Right forelimb (tissue), 1 donor: ENCODE results near the gene TXN2.
"Not testable (repeated sequence)": the region's sequence is repeated elsewhere in the genome, so short reads cannot be mapped to it uniquely, and the experiment has no call there.

Experiments
- DNase-seq: peaks from one replicate; pipeline ENCODE4 v3.0.0-alpha.2; 2018

The TXN2 gene

DNA sequence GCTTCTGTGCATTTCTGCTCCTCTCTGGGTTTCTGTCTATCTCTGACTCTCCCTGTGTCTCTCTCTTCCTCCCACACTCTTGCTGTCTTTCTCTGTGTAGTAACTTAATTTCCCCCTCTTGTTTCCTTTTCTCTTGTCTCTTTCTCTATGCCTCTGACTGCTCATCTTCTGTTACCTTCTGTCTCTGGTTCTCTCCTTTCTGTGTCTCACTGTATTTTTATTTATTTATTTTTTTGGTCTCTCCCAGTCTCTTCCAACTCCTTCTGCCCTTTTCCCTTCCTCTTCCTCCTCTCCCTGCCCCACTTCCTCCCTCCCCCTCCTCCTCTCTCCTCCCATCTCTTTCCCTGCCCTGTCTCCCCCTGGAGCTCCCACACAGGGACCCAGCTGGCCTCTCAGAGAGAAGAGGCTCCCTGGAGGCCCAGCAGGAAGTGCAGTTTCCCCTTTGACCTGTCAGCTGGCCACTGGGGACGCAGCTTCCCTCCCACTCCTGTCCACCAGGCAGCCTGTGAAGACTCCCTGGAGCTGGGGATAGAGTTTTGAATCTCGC, 55.4 kb downstream of the TXN2 start:
- DNase-seq = no peak

DNA sequence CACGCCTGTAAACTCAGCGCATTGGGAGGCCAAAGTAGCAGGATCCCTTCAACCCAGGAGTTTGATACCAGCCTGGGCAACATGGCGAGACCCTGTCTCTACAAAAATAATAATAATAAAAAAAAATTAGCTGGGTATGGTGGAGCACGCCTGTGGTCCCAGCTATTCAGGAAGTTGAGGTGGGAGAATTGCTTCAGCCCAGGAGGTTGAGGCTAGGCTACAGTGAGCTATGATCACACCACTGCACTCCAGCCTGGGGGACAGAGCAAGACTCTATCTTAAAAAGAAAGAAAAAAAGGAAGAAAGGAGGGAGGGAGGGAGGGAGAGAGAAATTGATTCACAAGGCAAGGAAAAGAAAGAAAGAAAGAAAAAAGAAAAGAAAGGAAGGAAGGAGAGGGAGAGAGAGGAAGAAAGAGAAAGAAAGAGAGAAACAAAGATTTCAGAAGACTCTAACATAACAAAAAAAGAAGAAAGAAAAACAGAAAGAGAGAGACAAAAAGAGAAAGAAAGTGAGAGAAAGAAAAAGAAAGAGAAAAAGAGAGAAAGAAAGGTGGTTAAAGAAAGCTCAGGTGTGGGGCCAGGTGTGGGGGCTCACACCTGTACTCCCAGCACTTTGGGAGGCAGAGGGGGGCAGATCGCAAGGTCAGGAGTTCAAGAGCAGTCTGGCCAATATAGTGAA, 56.4 kb downstream of the TXN2 start:
- DNase-seq = no peak

DNA sequence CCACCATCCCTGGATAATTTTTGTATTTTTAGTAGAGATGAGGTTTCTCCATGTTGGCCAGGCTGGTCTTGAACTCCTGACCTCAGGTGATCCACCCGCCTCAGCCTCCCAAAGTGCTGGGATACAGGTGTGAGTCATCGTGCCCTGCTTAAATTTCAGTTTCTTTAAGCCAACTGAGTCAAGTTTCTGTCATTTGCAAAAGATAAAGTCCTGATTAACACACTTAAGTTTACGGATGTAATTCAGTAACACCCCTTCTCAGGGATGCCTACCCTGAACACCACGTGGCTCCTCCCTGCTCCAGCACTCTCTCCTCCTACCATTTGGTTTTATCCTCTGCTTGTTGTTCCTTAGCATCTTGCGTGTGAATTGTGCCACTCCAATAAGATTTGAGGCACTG, 57.0 kb downstream of the TXN2 start:
- DNase-seq = not testable (repeated sequence)

DNA sequence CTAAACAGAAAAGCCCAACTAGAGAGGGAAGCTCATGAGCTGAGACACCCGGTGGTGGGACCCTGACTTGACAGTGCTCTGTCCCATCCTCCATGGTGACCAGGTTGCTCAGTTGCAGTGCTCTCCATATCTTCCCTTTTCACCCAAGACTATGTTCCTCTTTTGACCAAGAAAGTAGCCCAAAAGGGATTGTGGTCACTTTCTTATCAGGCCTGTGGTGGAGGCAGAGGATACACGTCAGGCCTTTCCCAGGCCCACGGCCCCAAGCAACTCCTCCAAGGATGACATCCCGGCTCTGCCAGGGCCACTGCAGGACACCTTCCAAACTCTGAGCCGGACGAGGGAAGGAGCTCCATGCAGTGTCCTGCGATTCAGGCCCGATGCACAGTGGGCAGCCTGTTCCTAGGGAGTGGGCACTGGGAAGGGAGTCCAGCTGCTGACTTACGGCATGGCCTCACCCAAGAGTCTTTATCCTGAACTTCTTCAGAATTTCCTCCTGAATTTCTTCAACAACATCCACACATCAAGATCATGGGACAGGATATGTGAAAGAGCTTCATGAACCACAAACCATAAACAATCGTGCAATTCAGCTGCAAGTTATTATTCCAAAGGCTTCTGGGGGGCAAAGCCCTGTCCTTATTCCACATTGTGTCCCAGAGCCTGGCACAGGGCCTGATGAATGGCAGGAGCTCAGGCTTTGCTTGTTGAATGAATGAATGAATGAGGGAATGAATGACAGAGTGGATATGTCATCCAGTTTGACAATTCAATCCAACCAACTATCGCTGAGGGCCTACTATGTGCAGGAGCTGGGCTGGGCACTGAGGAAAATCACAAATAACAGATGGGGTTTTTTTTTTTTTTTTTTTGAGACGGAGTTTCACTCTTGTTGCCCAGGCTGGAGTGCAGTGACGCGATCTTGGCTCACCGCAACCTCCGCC, 57.7 kb downstream of the TXN2 start:
- DNase-seq = no peak

DNA sequence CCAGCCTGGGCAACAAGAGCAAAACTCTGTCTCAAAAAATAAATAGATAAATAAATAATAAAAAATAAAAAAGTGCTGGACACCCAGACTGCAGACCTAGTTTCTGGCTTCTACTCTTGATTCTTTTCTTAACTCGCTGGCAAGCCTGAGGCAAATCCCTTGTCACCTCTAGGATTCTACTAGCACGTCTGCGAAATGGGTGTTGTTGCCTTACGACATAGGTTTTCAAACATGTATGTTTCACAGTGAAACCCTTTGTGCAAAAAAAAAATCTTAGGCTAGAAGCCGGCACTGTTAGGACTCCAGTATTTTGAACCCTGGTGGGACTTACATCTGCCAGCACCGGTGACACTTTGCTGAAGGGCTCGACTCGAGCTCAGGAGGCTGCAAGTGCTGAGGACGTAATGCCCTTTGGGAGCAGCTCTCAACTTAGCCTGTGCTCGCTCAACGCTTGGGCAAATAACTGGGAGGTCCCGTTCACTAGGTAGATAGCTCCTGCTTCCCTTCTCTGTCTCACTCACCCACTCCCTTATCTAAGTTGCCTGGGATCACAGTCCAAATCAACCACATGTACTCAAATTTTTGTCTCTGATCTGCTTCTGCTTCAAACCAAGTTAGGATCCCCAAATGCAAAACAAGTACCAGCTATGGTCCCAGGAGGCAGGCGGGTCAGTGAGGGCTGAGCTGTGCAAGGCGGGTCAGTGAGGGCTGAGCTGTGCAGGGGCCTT, 59.0 kb downstream of the TXN2 start:
- no peak for DNase-seq

DNA sequence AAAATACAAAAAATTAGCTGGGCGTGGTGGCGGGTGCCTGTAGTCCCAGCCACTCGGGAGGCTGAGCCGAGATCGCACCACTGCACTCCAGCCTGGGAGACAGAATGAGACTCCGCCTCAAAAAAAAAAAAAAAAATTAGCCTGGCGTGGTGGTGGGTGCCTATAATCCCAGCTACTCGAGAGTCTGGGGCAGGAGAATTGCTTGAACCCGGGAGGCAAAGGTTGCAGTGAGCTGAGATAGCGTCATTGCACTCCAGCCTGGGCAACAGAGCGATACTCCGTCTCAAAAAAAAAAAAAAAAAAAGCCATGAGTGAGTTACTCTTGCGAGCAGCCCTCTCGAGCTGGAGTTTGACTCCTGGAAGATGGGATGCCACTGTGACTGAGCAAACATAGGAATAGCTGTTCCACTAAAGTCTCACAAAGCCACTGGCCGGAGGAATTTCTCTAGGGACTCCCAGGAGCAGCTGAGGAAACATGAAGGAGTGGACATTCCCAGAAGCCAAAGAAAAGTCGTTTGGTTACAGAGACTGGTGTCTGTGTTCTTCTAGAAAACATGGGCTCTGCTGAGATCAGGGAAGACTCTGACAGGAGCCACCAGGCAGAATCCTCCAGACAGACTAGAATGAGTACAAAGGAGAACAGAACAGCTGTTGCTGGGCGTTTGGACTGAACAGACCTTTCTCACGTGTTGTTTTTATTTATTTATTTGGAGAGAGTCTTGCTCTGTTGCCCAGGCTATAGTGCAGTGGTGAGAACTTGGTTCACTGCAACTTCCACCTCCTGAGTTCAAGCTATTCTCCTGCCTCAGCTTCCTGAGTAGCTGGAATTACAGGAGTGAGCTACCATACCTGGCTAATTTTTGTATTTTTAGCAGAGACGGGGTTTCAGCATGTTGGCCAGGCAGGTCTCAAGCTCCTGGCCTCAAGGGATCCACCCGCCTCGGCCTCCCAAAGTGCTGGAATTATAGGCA, 61.2 kb downstream of the TXN2 start:
- DNase-seq = no peak

DNA sequence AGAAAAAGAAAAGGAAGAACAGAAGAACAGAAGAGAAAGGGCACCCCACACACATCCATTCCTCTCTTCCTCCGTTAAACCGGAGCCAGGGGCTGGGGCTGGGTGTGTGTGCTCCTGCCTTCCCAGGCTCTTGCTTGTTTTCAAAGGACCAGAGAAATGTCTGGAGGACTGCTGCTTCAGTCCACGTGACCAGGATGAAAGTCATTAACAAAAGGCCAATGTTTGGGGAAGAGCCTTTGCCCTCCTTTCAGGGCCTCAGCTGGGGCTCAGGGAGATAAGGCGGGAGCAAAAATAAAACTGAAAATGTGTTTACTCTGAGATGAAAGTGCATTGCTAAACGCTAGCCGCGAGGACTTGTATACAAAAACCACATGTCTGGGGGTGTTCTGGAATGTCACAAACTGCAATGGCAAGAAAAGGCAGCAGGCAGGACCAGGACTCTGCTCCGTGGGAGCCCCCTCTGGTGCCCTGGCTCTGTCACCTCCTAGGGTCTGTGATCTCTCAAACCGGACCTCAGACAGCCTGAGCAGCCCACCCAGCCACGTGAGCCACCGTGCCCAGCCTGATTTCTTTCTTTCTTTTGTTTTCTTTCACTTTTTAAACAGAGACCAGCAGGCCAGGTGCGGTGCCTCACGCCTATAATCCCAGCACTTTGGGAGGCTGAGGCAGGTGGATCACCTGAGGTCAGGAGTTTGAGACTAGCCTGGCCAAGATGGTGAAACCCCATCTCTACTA, 62.1 kb downstream of the TXN2 start:
- no peak for DNase-seq

DNA sequence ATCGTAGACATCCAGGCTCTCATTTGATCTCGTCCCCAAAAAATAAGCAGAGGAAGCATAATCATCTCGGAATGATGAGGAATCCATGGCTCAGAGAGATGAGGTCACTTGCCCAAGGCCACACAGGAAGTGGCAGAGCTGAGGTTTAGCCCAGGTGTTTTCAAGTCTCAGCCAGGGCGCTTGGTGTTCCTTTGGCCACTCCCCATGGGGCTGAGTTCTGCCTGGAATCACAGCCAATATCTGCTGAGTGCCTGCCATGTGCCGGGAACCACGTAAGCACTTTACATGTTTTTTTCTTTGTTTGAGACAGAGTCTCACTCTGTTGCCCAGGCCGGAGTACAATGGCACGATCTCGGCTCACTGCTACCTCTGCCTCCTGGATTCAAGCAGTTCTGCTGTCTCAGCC, 64.2 kb downstream of the TXN2 start:
- no peak for DNase-seq
